OCI-LY7 (cell line): Measurements from ENCODE around the gene PCDHGA7. TPM values are rescaled to one million over a fixed set of nuclear protein-coding genes. Genes with fewer than 3 reads are reported as not detected.

ENCODE experiments used
- BruUV-seq: library from RNA; stranded (reverse); fragments of 400-500 nt; replicated peaks from 2 replicates; lab custom pipeline; 2021; lab: Mats Ljungman, UMichigan
- CTCF ChIA-PET: fragments of 300-600 bp; sonication (Branson Sonifier 250); formaldehyde crosslinking; loops from one replicate; lab custom pipeline; 2022; ENCODE audit warnings: antibody characterized with exemption; ENCODE audit not compliant: unreplicated experiment; lab: Charles Lee
- POLR2A ChIA-PET: fragments of 300-600 bp; sonication (Branson Sonifier 250); formaldehyde crosslinking; loops from one replicate; lab custom pipeline; 2022; ENCODE audit warnings: antibody characterized with exemption; lab: Charles Lee
- DNase-seq: peaks from one replicate; pipeline ENCODE4 v3.0.0-alpha.2; 2015; ENCODE audit warnings: low spot score
- H2AFZ ChIP-seq: fragments of 200-600 bp; sonication (generic), shearing (Covaris generic); 2 replicates; pipeline ENCODE4 v1.6.1; 2014; ENCODE audit warnings: mild to moderate bottlenecking, antibody characterized with exemption, low read length, moderate library complexity
- H3K27ac ChIP-seq: fragments of 200-600 bp; sonication (generic); 2 replicates; pipeline ENCODE4 v1.5.1; 2014; ENCODE audit warnings: mixed run types, low read depth, mild to moderate bottlenecking, moderate library complexity, low read length, inconsistent platforms; ENCODE audit not compliant: poor library complexity, severe bottlenecking
- H3K36me3 ChIP-seq: fragments of 200-600 bp; sonication (generic); 2 replicates; pipeline ENCODE4 v1.6.1; 2014; ENCODE audit warnings: mild to moderate bottlenecking, antibody characterized with exemption, low read length, moderate library complexity, mixed read lengths; ENCODE audit not compliant: insufficient read depth
- H3K4me1 ChIP-seq: fragments of 200-600 bp; sonication (generic); 2 replicates; pipeline ENCODE4 v1.5.1; 2014; ENCODE audit warnings: mild to moderate bottlenecking, low read length; ENCODE audit not compliant: insufficient read depth, poor library complexity, severe bottlenecking
- H3K4me2 ChIP-seq: fragments of 200-600 bp; sonication (generic); 2 replicates; pipeline ENCODE4 v1.6.1; 2014; ENCODE audit warnings: mild to moderate bottlenecking, low read length
- H3K4me3 ChIP-seq: fragments of 200-600 bp; sonication (generic); 2 replicates; pipeline ENCODE4 v1.5.1; 2014; ENCODE audit warnings: mild to moderate bottlenecking, low read depth, low read length; ENCODE audit not compliant: poor library complexity, severe bottlenecking
- H3K79me2 ChIP-seq: fragments of 200-600 bp; sonication (generic); 2 replicates; pipeline ENCODE4 v1.6.1; 2016; ENCODE audit warnings: low read depth, mild to moderate bottlenecking, low read length, moderate library complexity, mixed read lengths; ENCODE audit not compliant: insufficient read depth
- H3K9me2 ChIP-seq: fragments of 200-600 bp; sonication (generic); 2 replicates; pipeline ENCODE4 v1.6.1; 2016; ENCODE audit warnings: mild to moderate bottlenecking, low read length, mixed read lengths; ENCODE audit not compliant: insufficient read depth
- H3K9me3 ChIP-seq: fragments of 200-600 bp; sonication (generic); 2 replicates; pipeline ENCODE4 v1.6.1; 2014; ENCODE audit warnings: mild to moderate bottlenecking, mixed run types, low read length, mixed read lengths
- H4K20me1 ChIP-seq: fragments of 200-600 bp; sonication (generic); 2 replicates; pipeline ENCODE4 v1.6.1; 2014; ENCODE audit warnings: mild to moderate bottlenecking, antibody characterized with exemption, low read length, moderate library complexity, mixed read lengths; ENCODE audit not compliant: insufficient read depth
- EZH2phosphoT487 ChIP-seq: fragments of 200-600 bp; sonication (generic); IDR thresholded peaks from 2 replicates; pipeline ENCODE4 v1.6.1; 2018; ENCODE audit warnings: low read depth, borderline replicate concordance, mild to moderate bottlenecking, mixed run types, antibody characterized with exemption, low read length, moderate library complexity, mixed read lengths
- intact Hi-C: fragments of 100-400 bp; cut with micrococcal nuclease; formaldehyde crosslinking; loops from one replicate; pipeline ENCODE4 v1.10.0; 2022; ENCODE audit not compliant: unreplicated experiment
- total RNA-seq, 2 experiments: library from RNA; depleted of rRNA in 1 of 2; stranded (reverse); fragments of >200 nt in 1 of 2; shearing (Covaris generic) in 1 of 2; gene quantifications; 2 replicates each; pipeline ENCODE4 v1.2.3, GENCODE V29; 2014 to 2022
- TF ChIP-seq, protein P1 (sequence below): fragments of 200-600 bp; sonication (generic); conservative IDR thresholded peaks from 2 replicates; pipeline ENCODE4 v1.5.1; 2014; ENCODE audit warnings: mild to moderate bottlenecking, antibody characterized with exemption, low read length, moderate library complexity, mixed read lengths

Gene PCDHGA7
- total RNA-seq, 2 experiments from 2014 or later = 5.6 to 6.4 TPM

DNA sequence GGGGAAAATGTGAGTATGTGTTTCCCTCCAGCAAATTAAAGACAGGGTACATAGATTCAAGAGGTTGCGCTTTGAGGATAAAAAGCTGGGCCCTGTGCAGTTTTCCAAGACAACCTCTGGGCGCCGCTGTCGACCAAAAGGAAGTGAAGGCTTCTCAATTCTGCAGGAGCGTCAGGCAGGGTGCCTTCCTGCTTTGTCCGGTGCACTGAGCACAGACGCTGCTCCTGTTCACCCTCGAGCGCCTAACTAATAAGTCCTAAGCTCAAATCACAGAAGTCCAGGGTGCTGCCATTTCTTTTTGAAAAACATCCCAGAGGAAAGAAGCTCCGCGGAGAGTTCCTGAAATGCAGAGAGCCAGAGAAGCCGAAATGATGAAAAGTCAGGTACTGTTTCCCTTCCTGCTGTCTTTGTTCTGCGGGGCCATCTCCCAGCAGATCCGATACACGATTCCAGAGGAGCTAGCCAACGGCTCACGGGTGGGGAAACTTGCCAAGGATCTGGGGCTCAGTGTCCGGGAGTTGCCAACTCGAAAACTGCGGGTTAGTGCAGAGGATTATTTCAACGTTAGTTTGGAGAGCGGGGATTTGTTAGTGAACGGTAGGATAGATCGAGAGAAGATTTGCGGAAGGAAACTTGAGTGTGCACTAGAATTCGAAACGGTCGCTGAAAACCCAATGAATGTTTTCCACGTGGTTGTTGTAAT is 32.5 kb upstream of the PCDHGA7 start, which contains the start of gene PCDHGB1:
TSS of gene PCDHGB1 (plus strand) at position 183 of the 703 bp plus-strand sequence. CDS start at position 345, 162 bp downstream.
- peaks cover 7% of the 10 kb centered on the region for H3K4me1 ChIP-seq
- POLR2A ChIA-PET = interaction anchor here (0.8 to 1.2 kb wide), 5 partner anchors 20 to 63 kb away, joined by 3 read pairs; partner anchors contain the start of genes PCDHGA1 and PCDHGA10
- H3K79me2 ChIP-seq = no peaks in the 10 kb centered on the region
- H2AFZ ChIP-seq = peak within 1 kb of the TSS; percentile 80
- intact Hi-C loops = loop anchor here (10.0 kb wide), 1 partner anchor 155 kb away; the partner anchor contains the start of genes PCDHB10 and PCDHB11
- peak within 1 kb of the TSS; percentile 54 for H3K4me3 ChIP-seq
- no peaks in the 10 kb centered on the region for H3K9me3 ChIP-seq
- no peaks in the 10 kb centered on the region for H4K20me1 ChIP-seq
- H3K27ac ChIP-seq = no peak within 1 kb of the TSS
- TF ChIP-seq, protein P1, sequence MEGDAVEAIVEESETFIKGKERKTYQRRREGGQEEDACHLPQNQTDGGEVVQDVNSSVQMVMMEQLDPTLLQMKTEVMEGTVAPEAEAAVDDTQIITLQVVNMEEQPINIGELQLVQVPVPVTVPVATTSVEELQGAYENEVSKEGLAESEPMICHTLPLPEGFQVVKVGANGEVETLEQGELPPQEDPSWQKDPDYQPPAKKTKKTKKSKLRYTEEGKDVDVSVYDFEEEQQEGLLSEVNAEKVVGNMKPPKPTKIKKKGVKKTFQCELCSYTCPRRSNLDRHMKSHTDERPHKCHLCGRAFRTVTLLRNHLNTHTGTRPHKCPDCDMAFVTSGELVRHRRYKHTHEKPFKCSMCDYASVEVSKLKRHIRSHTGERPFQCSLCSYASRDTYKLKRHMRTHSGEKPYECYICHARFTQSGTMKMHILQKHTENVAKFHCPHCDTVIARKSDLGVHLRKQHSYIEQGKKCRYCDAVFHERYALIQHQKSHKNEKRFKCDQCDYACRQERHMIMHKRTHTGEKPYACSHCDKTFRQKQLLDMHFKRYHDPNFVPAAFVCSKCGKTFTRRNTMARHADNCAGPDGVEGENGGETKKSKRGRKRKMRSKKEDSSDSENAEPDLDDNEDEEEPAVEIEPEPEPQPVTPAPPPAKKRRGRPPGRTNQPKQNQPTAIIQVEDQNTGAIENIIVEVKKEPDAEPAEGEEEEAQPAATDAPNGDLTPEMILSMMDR = peak; percentile 88
- TF ChIP-seq EZH2phosphoT487 = no peak
- BruUV-seq = TSS peak; percentile 66
- CTCF ChIA-PET = interaction anchor here (1.2 kb wide), 1 partner anchor 33 kb away, joined by 5 read pairs; no protein-coding TSS in a partner anchor
- DNase-seq = peak; percentile 79
- no peaks in the 10 kb centered on the region for H3K36me3 ChIP-seq
- H3K4me2 ChIP-seq = peak within 1 kb of the TSS; percentile 60
- no peaks in the 10 kb centered on the region for H3K9me2 ChIP-seq

- Histone ChIP-seq H4K20me1 (no peaks in the 10 kb centered on the region), H3K4me1 (peaks cover 7% of the 10 kb centered on the region), H3K4me3 (no peak overlapping the region), H3K36me3 (no peaks in the 10 kb centered on the region), H3K4me2 (no peak overlapping the region), H2AFZ (no peak overlapping the region), H3K9me3 (no peaks in the 10 kb centered on the region), H3K79me2 (no peaks in the 10 kb centered on the region), H3K27ac (no peak overlapping the region), H3K9me2 (no peaks in the 10 kb centered on the region)
- no peak for DNase-seq
- POLR2A ChIA-PET = no interaction called here
- no TSS peak for BruUV-seq
- TF ChIP-seq, protein P1 = no peak
- TF ChIP-seq EZH2phosphoT487 = no peak
- CTCF ChIA-PET = no interaction called here
- intact Hi-C loops = loop anchor here (10.0 kb wide), 1 partner anchor 157 kb away; the partner anchor contains the start of genes PCDHB10 and PCDHB11
These were observed 31.0 kb upstream of the PCDHGA7 start for GRCh38 chr5:141351591-141351990.
